Measurements from ENCODE around the gene ANKRA2. TPM values are rescaled to one million over a fixed set of nuclear protein-coding genes. Genes with fewer than 3 reads are reported as not detected.

ANKRA2 gene
- total and polyA plus RNA-seq, 4 experiments from 2014 or later: 15.9 to 59.4 (median 40.2) TPM

DNA sequence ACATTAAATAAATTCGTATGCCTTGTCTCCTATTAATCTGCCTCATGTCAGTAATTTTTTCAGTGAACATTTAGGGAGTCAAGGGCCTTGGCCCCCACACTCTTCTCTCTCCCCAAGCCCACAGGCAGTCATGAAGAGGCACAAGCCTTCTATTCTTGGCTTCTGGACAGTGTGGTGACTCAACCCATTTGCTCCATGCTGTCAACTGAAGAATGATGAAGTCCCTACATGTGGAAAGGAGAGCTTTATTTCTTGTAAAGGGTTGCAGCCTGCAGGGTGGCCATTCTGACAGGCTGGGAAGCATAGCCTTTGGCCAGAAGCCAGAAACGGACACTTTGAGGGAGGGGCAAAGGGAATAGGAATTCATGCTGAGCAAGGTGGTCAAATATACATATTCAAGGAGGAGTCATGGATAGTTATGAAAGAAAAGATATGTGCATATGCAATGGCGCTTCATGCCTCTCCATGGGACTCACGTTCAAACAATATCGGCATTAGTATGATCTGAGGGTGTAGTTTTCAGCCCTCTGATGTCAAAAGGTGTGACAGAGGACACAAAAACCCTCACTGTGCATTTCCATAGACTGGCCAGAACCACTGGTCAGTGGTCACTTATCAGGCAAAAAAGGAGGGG is 31.3 kb downstream of the ANKRA2 start:
- intact Hi-C loops (cut with micrococcal nuclease): no loop called here
- no peaks in the 10 kb centered on the region for H3K36me3 ChIP-seq (ENCODE audit: insufficient read depth, low read length)
- H3K27ac Mint-ChIP-seq: no peak overlapping the region
- H3K4me3 Mint-ChIP-seq: no peak overlapping the region
- DNase-seq: no peak
- H3K27me3 Mint-ChIP-seq: peaks cover 12 to 14% of the 10 kb centered on the region in 2 donors
- CTCF ChIA-PET (ENCODE audit: partially characterized antibody): interaction anchor here (1.4 to 7.1 kb wide), 2 partner anchors 14 to 36 kb away, joined by 3 to 143 read pairs; partner anchors contain the start of gene BTF3
- no peaks in the 10 kb centered on the region for H3K9me3 Mint-ChIP-seq
- no peak overlapping the region for H3K27ac ChIP-seq (ENCODE audit: low read depth, low read length)
- no peaks in the 10 kb centered on the region for H3K9me3 ChIP-seq (ENCODE audit: control insufficient read depth in 1 of 2, low read length in 2 of 2)
- peaks cover 0 to 2% (median 0%) of the 10 kb centered on the region in 4 donors for H3K4me1 Mint-ChIP-seq
- H3K4me3 ChIP-seq (ENCODE audit: low read length in 2 of 2): no peak overlapping the region
- H3K4me1 ChIP-seq (ENCODE audit: insufficient read depth, low read length): no peaks in the 10 kb centered on the region
- POLR2A ChIA-PET (ENCODE audit: partially characterized antibody): no interaction called here
- no peaks in the 10 kb centered on the region for H3K27me3 ChIP-seq (ENCODE audit: insufficient read depth, low read length)
- no peaks in the 10 kb centered on the region for H3K36me3 Mint-ChIP-seq

DNA sequence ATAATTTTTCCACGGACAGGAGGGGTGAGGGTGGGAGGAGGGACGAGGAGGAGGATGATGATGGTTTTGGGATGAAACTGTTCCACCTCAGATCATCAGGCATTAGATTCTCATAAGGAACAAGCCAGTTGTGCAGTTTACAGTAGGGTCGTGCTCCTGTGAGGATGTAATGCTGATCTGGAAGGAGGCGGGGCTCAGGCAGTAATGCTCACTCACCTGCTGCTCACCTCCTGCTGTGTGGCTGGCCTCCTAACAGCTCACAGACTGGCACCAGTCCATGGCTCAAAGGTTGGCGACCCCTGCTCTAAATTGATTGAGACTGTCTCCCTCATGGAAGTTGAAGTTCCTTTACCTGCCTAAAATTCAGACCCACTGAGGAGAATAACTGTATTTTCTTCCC is 33.2 kb downstream of the ANKRA2 start:
- Mint-ChIP-seq H3K4me3 (no peak overlapping the region), H3K9me3 (no peaks in the 10 kb centered on the region), H3K27me3 (peaks cover 14 to 15% of the 10 kb centered on the region in 2 donors), H3K27ac (no peak overlapping the region), H3K4me1 (peaks cover 0 to 2% (median 0%) of the 10 kb centered on the region in 4 donors), H3K36me3 (no peaks in the 10 kb centered on the region)
- H3K9me3 ChIP-seq (ENCODE audit: control insufficient read depth in 1 of 2, low read length in 2 of 2): no peaks in the 10 kb centered on the region
- intact Hi-C loops (cut with micrococcal nuclease): no loop called here
- no peak overlapping the region for H3K27ac ChIP-seq (ENCODE audit: low read depth, low read length)
- ChIA-PET CTCF (ENCODE audit: partially characterized antibody) (no interaction called here), POLR2A (ENCODE audit: partially characterized antibody) (no interaction called here)
- H3K27me3 ChIP-seq (ENCODE audit: insufficient read depth, low read length): no peaks in the 10 kb centered on the region
- DNase-seq: no peak
- H3K4me1 ChIP-seq (ENCODE audit: insufficient read depth, low read length): no peaks in the 10 kb centered on the region
- no peaks in the 10 kb centered on the region for H3K36me3 ChIP-seq (ENCODE audit: insufficient read depth, low read length)
- no peak overlapping the region for H3K4me3 ChIP-seq (ENCODE audit: low read length in 2 of 2)

- Mint-ChIP-seq H3K4me3 (no peak overlapping the region), H3K4me1 (no peaks in the 10 kb centered on the region), H3K27me3 (peaks cover 14% of the 10 kb centered on the region in 2 donors), H3K27ac (no peak overlapping the region), H3K36me3 (no peaks in the 10 kb centered on the region), H3K9me3 (no peaks in the 10 kb centered on the region)
- no peaks in the 10 kb centered on the region for H3K9me3 ChIP-seq (ENCODE audit: control insufficient read depth in 1 of 2, low read length in 2 of 2)
- ChIA-PET CTCF (ENCODE audit: partially characterized antibody) (interaction anchor here (0.9 to 1.2 kb wide), 2 partner anchors 8 to 9 kb away, joined by 3 read pairs; no protein-coding TSS in a partner anchor), POLR2A (ENCODE audit: partially characterized antibody) (no interaction called here)
- no peaks in the 10 kb centered on the region for H3K27me3 ChIP-seq (ENCODE audit: insufficient read depth, low read length)
- no peaks in the 10 kb centered on the region for H3K36me3 ChIP-seq (ENCODE audit: insufficient read depth, low read length)
- no peak overlapping the region for H3K27ac ChIP-seq (ENCODE audit: low read depth, low read length)
- DNase-seq: no peak
- intact Hi-C loops (cut with micrococcal nuclease): no loop called here
- H3K4me3 ChIP-seq (ENCODE audit: low read length in 2 of 2): no peak overlapping the region
- no peaks in the 10 kb centered on the region for H3K4me1 ChIP-seq (ENCODE audit: insufficient read depth, low read length)
Measured at GRCh38 chr5:73531356-73531755, 34.1 kb downstream of the ANKRA2 start.

- ChIA-PET POLR2A (ENCODE audit: partially characterized antibody) (no interaction called here), CTCF (ENCODE audit: partially characterized antibody) (interaction anchor here (3.7 kb wide), 1 partner anchor 8 kb away, joined by 18 read pairs; no protein-coding TSS in a partner anchor)
- intact Hi-C loops (cut with micrococcal nuclease): no loop called here
- no peak overlapping the region for H3K27ac ChIP-seq (ENCODE audit: low read depth, low read length)
- no peaks in the 10 kb centered on the region for H3K36me3 Mint-ChIP-seq
- peaks cover 9 to 11% of the 10 kb centered on the region in 2 donors for H3K27me3 Mint-ChIP-seq
- H3K4me1 ChIP-seq (ENCODE audit: insufficient read depth, low read length): no peaks in the 10 kb centered on the region
- H3K9me3 Mint-ChIP-seq: no peaks in the 10 kb centered on the region
- no peaks in the 10 kb centered on the region for H3K9me3 ChIP-seq (ENCODE audit: control insufficient read depth in 1 of 2, low read length in 2 of 2)
- DNase-seq: no peak
- H3K4me3 ChIP-seq (ENCODE audit: low read length in 2 of 2): no peak overlapping the region
- H3K36me3 ChIP-seq (ENCODE audit: insufficient read depth, low read length): no peaks in the 10 kb centered on the region
- no peaks in the 10 kb centered on the region for H3K4me1 Mint-ChIP-seq
- no peak overlapping the region for H3K27ac Mint-ChIP-seq
- no peaks in the 10 kb centered on the region for H3K27me3 ChIP-seq (ENCODE audit: insufficient read depth, low read length)
- no peak overlapping the region for H3K4me3 Mint-ChIP-seq
Measured at GRCh38 chr5:73529081-73529480, 36.4 kb downstream of the ANKRA2 start.

- intact Hi-C loops (cut with micrococcal nuclease): no loop called here
- ChIA-PET POLR2A (ENCODE audit: partially characterized antibody) (no interaction called here), CTCF (ENCODE audit: partially characterized antibody) (interaction anchor here (3.7 kb wide), 1 partner anchor 9 kb away, joined by 18 read pairs; no protein-coding TSS in a partner anchor)
- Mint-ChIP-seq H3K9me3 (no peaks in the 10 kb centered on the region), H3K27me3 (peaks cover 9 to 11% of the 10 kb centered on the region in 2 donors), H3K27ac (no peak overlapping the region), H3K4me1 (no peaks in the 10 kb centered on the region), H3K36me3 (no peaks in the 10 kb centered on the region), H3K4me3 (no peak overlapping the region)
- H3K4me3 ChIP-seq (ENCODE audit: low read length in 2 of 2): no peak overlapping the region
- no peaks in the 10 kb centered on the region for H3K4me1 ChIP-seq (ENCODE audit: insufficient read depth, low read length)
- no peaks in the 10 kb centered on the region for H3K9me3 ChIP-seq (ENCODE audit: control insufficient read depth in 1 of 2, low read length in 2 of 2)
- no peak overlapping the region for H3K27ac ChIP-seq (ENCODE audit: low read depth, low read length)
- no peak for DNase-seq
- no peaks in the 10 kb centered on the region for H3K36me3 ChIP-seq (ENCODE audit: insufficient read depth, low read length)
- H3K27me3 ChIP-seq (ENCODE audit: insufficient read depth, low read length): no peaks in the 10 kb centered on the region
Measured at GRCh38 chr5:73528248-73528647, 37.2 kb downstream of the ANKRA2 start.

GRCh38 chr5:73525606-73526203 is 39.7 kb downstream of the ANKRA2 start:
- intact Hi-C loops (cut with micrococcal nuclease): no loop called here
- H3K4me1 Mint-ChIP-seq: no peaks in the 10 kb centered on the region
- ChIA-PET CTCF (ENCODE audit: partially characterized antibody) (interaction anchor here (0.9 to 3.7 kb wide), 4 partner anchors 9 to 12 kb away, joined by 3 to 18 read pairs (median 6); no protein-coding TSS in a partner anchor), POLR2A (ENCODE audit: partially characterized antibody) (no interaction called here)
- DNase-seq: no peak
- H3K36me3 Mint-ChIP-seq: no peaks in the 10 kb centered on the region
- Histone ChIP-seq H3K36me3 (ENCODE audit: insufficient read depth, low read length) (no peaks in the 10 kb centered on the region), H3K9me3 (ENCODE audit: control insufficient read depth in 1 of 2, low read length in 2 of 2) (no peaks in the 10 kb centered on the region), H3K27me3 (ENCODE audit: insufficient read depth, low read length) (no peaks in the 10 kb centered on the region), H3K4me1 (ENCODE audit: insufficient read depth, low read length) (no peaks in the 10 kb centered on the region), H3K4me3 (ENCODE audit: low read length in 2 of 2) (no peak overlapping the region), H3K27ac (ENCODE audit: low read depth, low read length) (no peak overlapping the region)
- peaks cover 4 to 6% of the 10 kb centered on the region in 2 donors for H3K27me3 Mint-ChIP-seq
- H3K27ac Mint-ChIP-seq: no peak overlapping the region
- no peaks in the 10 kb centered on the region for H3K9me3 Mint-ChIP-seq
- no peak overlapping the region for H3K4me3 Mint-ChIP-seq

- Histone ChIP-seq H3K9me3 (ENCODE audit: control insufficient read depth in 1 of 2, low read length in 2 of 2) (no peaks in the 10 kb centered on the region), H3K4me1 (ENCODE audit: insufficient read depth, low read length) (peaks cover 8% of the 10 kb centered on the region), H3K36me3 (ENCODE audit: insufficient read depth, low read length) (no peaks in the 10 kb centered on the region), H3K27me3 (ENCODE audit: insufficient read depth, low read length) (no peaks in the 10 kb centered on the region), H3K27ac (ENCODE audit: low read depth, low read length) (no peak overlapping the region), H3K4me3 (ENCODE audit: low read length in 2 of 2) (no peak overlapping the region)
- Mint-ChIP-seq H3K4me3 (no peak overlapping the region), H3K36me3 (no peaks in the 10 kb centered on the region), H3K27ac (no peak overlapping the region), H3K4me1 (peaks cover 2 to 9% (median 7%) of the 10 kb centered on the region in 4 donors), H3K9me3 (no peaks in the 10 kb centered on the region), H3K27me3 (peaks cover 1 to 3% of the 10 kb centered on the region in 2 donors)
- ChIA-PET POLR2A (ENCODE audit: partially characterized antibody) (no interaction called here), CTCF (ENCODE audit: partially characterized antibody) (interaction anchor here (1.3 to 10.3 kb wide), 3 partner anchors 13 to 307 kb away, joined by 3 to 143 read pairs (median 3); no protein-coding TSS in a partner anchor)
- intact Hi-C loops (cut with micrococcal nuclease): no loop called here
- no peak for DNase-seq
Measured at GRCh38 chr5:73523861-73524260, 41.6 kb downstream of the ANKRA2 start.
